Vagina (tissue), 2 donors: ENCODE measurements around the gene TOLLIP.

Experiments
- POLR2A ChIP-seq, 2 donors: fragments of 450-650 bp; IDR thresholded peaks; one replicate each; pipeline ENCODE4 v1.6.1; 2017; ENCODE audit warnings: antibody characterized with exemption in 2 of 2, mild to moderate bottlenecking in 2 of 2, moderate library complexity in 2 of 2
- POLR2AphosphoS5 ChIP-seq, 2 donors: sonication (generic); formaldehyde crosslinking; IDR thresholded peaks; one replicate each; pipeline ENCODE4 v1.9.0; 2017; ENCODE audit warnings: antibody characterized with exemption in 2 of 2, mild to moderate bottlenecking in 2 of 2, low read depth in 1 of 2; ENCODE audit not compliant: insufficient read depth in 1 of 2
- TF ChIP-seq, protein P1 (sequence below), 3 experiments: fragments of 450-650 bp in 2 of 3; fragments of 200-600 bp in 1 of 3; sonication (generic) in 1 of 3; IDR thresholded peaks; one replicate each; pipeline ENCODE4 v1.5.1; 2017 to 2019; ENCODE audit warnings: antibody characterized with exemption in 3 of 3, mild to moderate bottlenecking in 2 of 3, moderate library complexity in 2 of 3

GRCh38 chr11:1259561-1259960 lies 49.9 kb downstream of the TOLLIP start:
- TF ChIP-seq, protein P1, sequence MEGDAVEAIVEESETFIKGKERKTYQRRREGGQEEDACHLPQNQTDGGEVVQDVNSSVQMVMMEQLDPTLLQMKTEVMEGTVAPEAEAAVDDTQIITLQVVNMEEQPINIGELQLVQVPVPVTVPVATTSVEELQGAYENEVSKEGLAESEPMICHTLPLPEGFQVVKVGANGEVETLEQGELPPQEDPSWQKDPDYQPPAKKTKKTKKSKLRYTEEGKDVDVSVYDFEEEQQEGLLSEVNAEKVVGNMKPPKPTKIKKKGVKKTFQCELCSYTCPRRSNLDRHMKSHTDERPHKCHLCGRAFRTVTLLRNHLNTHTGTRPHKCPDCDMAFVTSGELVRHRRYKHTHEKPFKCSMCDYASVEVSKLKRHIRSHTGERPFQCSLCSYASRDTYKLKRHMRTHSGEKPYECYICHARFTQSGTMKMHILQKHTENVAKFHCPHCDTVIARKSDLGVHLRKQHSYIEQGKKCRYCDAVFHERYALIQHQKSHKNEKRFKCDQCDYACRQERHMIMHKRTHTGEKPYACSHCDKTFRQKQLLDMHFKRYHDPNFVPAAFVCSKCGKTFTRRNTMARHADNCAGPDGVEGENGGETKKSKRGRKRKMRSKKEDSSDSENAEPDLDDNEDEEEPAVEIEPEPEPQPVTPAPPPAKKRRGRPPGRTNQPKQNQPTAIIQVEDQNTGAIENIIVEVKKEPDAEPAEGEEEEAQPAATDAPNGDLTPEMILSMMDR (IDR thresholded peaks at IDR 0.05), result no peak
- TF ChIP-seq POLR2AphosphoS5 (IDR thresholded peaks at IDR 0.05; ENCODE audit: insufficient read depth in 1 of 2, low read depth in 1 of 2) (no peak), POLR2A (IDR thresholded peaks at IDR 0.05) (no peak)
